ENCODE data around the gene FKBP2. TPM values are rescaled to one million over a fixed set of nuclear protein-coding genes. Genes with fewer than 3 reads are reported as not detected.

The FKBP2 gene
- polyA plus RNA-seq, 4 donors: 80.6 to 268 (median 213) TPM

- 80 to 83% (median 81%) methylated on average over 9 of the region's 9 CpGs for whole genome bisulfite sequencing, 3 donors
- H3K4me1 ChIP-seq (ENCODE audit: control insufficient read depth in 3 of 3, insufficient read depth in 2 of 3, low read depth in 1 of 3, low read length in 2 of 3): peaks cover 0 to 18% (median 1%) of the 10 kb centered on the region in 3 donors
- H3K27ac ChIP-seq (ENCODE audit: low read depth in 1 of 3, low read length in 2 of 3): no peak overlapping the region
- no peaks in the 10 kb centered on the region for H3K9me3 ChIP-seq (ENCODE audit: control insufficient read depth in 2 of 2, insufficient read depth in 1 of 2, low read depth in 1 of 2, low read length in 1 of 2)
- H3K27me3 ChIP-seq (ENCODE audit: control insufficient read depth in 3 of 3, insufficient read depth in 3 of 3, low read length in 3 of 3): no peaks in the 10 kb centered on the region
- FAIRE-seq (no peak), DNase-seq (no peak)
- H3K4me3 ChIP-seq (ENCODE audit: low read depth in 1 of 3, low read length in 3 of 3): no peak overlapping the region
- H3K36me3 ChIP-seq (ENCODE audit: control insufficient read depth in 3 of 3, insufficient read depth in 2 of 3, low read depth in 1 of 3, low read length in 3 of 3): peaks cover 4 to 58% (median 6%) of the 10 kb centered on the region in 3 donors
These were observed 18.3 kb upstream of the FKBP2 start for GRCh38 chr11:64222651-64223000.

- Histone ChIP-seq H3K9me3 (ENCODE audit: control insufficient read depth in 2 of 2, insufficient read depth in 1 of 2, low read depth in 1 of 2, low read length in 1 of 2) (no peaks in the 10 kb centered on the region), H3K4me3 (ENCODE audit: low read depth in 1 of 3, low read length in 3 of 3) (no peak overlapping the region), H3K27ac (ENCODE audit: low read depth in 1 of 3, low read length in 2 of 3) (peak overlapping the region in 1 of 3 donors; percentile 14), H3K4me1 (ENCODE audit: control insufficient read depth in 3 of 3, insufficient read depth in 2 of 3, low read depth in 1 of 3, low read length in 2 of 3) (peaks cover 0 to 18% (median 1%) of the 10 kb centered on the region in 3 donors), H3K36me3 (ENCODE audit: control insufficient read depth in 3 of 3, insufficient read depth in 2 of 3, low read depth in 1 of 3, low read length in 3 of 3) (peaks cover 4 to 56% (median 6%) of the 10 kb centered on the region in 3 donors), H3K27me3 (ENCODE audit: control insufficient read depth in 3 of 3, insufficient read depth in 3 of 3, low read length in 3 of 3) (no peaks in the 10 kb centered on the region)
- FAIRE-seq: no peak
- 86 to 88% (median 88%) methylated on average over 24 of the region's 24 CpGs for WGBS, 3 donors
- no peak for DNase-seq
These were observed 17.8 kb upstream of the FKBP2 start for GRCh38 chr11:64223001-64223651.

- H3K4me1 ChIP-seq (ENCODE audit: control insufficient read depth in 3 of 3, insufficient read depth in 2 of 3, low read depth in 1 of 3, low read length in 2 of 3): peaks cover 0 to 23% (median 1%) of the 10 kb centered on the region in 3 donors
- H3K27me3 ChIP-seq (ENCODE audit: control insufficient read depth in 3 of 3, insufficient read depth in 3 of 3, low read length in 3 of 3): no peaks in the 10 kb centered on the region
- H3K27ac ChIP-seq (ENCODE audit: low read depth in 1 of 3, low read length in 2 of 3): no peak overlapping the region
- H3K36me3 ChIP-seq (ENCODE audit: control insufficient read depth in 3 of 3, insufficient read depth in 2 of 3, low read depth in 1 of 3, low read length in 3 of 3): peaks cover 4 to 45% (median 6%) of the 10 kb centered on the region in 3 donors
- H3K4me3 ChIP-seq (ENCODE audit: low read depth in 1 of 3, low read length in 3 of 3): no peak overlapping the region
- FAIRE-seq (no peak), DNase-seq (no peak)
- 88 to 91% (median 90%) methylated on average over 17 of the region's 17 CpGs for WGBS, 3 donors
- no peaks in the 10 kb centered on the region for H3K9me3 ChIP-seq (ENCODE audit: control insufficient read depth in 2 of 2, insufficient read depth in 1 of 2, low read depth in 1 of 2, low read length in 1 of 2)
These were observed 16.6 kb upstream of the FKBP2 start for GRCh38 chr11:64224151-64224890.

- 59 to 60% (median 59%) methylated on average over 22 of the region's 22 CpGs for WGBS, 3 donors
- H3K4me3 ChIP-seq (ENCODE audit: low read depth in 1 of 3, low read length in 3 of 3): peak overlapping the region in 2 of 3 donors; percentile 73 to 83
- H3K4me1 ChIP-seq (ENCODE audit: control insufficient read depth in 3 of 3, insufficient read depth in 2 of 3, low read depth in 1 of 3, low read length in 2 of 3): peaks cover 0 to 30% (median 3%) of the 10 kb centered on the region in 3 donors
- peak overlapping the region; percentile 57 to 82 (median 62) for H3K27ac ChIP-seq (ENCODE audit: low read depth in 1 of 3, low read length in 2 of 3)
- no peaks in the 10 kb centered on the region for H3K9me3 ChIP-seq (ENCODE audit: control insufficient read depth in 2 of 2, insufficient read depth in 1 of 2, low read depth in 1 of 2, low read length in 1 of 2)
- DNase-seq (no peak), FAIRE-seq (no peak)
- peaks cover 0 to 38% (median 2%) of the 10 kb centered on the region in 3 donors for H3K36me3 ChIP-seq (ENCODE audit: control insufficient read depth in 3 of 3, insufficient read depth in 2 of 3, low read depth in 1 of 3, low read length in 3 of 3)
- H3K27me3 ChIP-seq (ENCODE audit: control insufficient read depth in 3 of 3, insufficient read depth in 3 of 3, low read length in 3 of 3): no peaks in the 10 kb centered on the region
These were observed 15.8 kb upstream of the FKBP2 start for GRCh38 chr11:64224891-64225607.

GRCh38 chr11:64225608-64226506 is 15.0 kb upstream of the FKBP2 start, which contains the start of the genes NUDT22 and TRPT1:
Gene NUDT22, plus strand, starts transcription at chr11:64226274. Its CDS starts 379 bp downstream, at chr11:64226653.
Gene TRPT1, minus strand, starts transcription at chr11:64226186. Its CDS starts 326 bp downstream, at chr11:64225860.
- no peaks in the 10 kb centered on the region for H3K9me3 ChIP-seq (ENCODE audit: control insufficient read depth in 2 of 2, insufficient read depth in 1 of 2, low read depth in 1 of 2, low read length in 1 of 2)
- peak within 1 kb of the TSS; percentile 67 to 89 (median 82) for H3K27ac ChIP-seq (ENCODE audit: low read depth in 1 of 3, low read length in 2 of 3)
- peaks cover 0 to 31% (median 3%) of the 10 kb centered on the region in 3 donors for H3K4me1 ChIP-seq (ENCODE audit: control insufficient read depth in 3 of 3, insufficient read depth in 2 of 3, low read depth in 1 of 3, low read length in 2 of 3)
- no peaks in the 10 kb centered on the region for H3K27me3 ChIP-seq (ENCODE audit: control insufficient read depth in 3 of 3, insufficient read depth in 3 of 3, low read length in 3 of 3)
- WGBS, 3 donors: 0% methylated on average over 49 to 54 of the region's 54 CpGs
- H3K4me3 ChIP-seq (ENCODE audit: low read depth in 1 of 3, low read length in 3 of 3): peak within 1 kb of the TSS; percentile 59 to 83 (median 73)
- FAIRE-seq (no peak), DNase-seq (peak; percentile 91 to 95)
- peaks cover 0 to 30% (median 0%) of the 10 kb centered on the region in 3 donors for H3K36me3 ChIP-seq (ENCODE audit: control insufficient read depth in 3 of 3, insufficient read depth in 2 of 3, low read depth in 1 of 3, low read length in 3 of 3)

- peaks cover 0 to 24% (median 0%) of the 10 kb centered on the region in 3 donors for H3K36me3 ChIP-seq (ENCODE audit: control insufficient read depth in 3 of 3, insufficient read depth in 2 of 3, low read depth in 1 of 3, low read length in 3 of 3)
- peak overlapping the region; percentile 59 to 83 (median 73) for H3K4me3 ChIP-seq (ENCODE audit: low read depth in 1 of 3, low read length in 3 of 3)
- H3K9me3 ChIP-seq (ENCODE audit: control insufficient read depth in 2 of 2, insufficient read depth in 1 of 2, low read depth in 1 of 2, low read length in 1 of 2): no peaks in the 10 kb centered on the region
- no peaks in the 10 kb centered on the region for H3K27me3 ChIP-seq (ENCODE audit: control insufficient read depth in 3 of 3, insufficient read depth in 3 of 3, low read length in 3 of 3)
- peaks cover 0 to 36% (median 3%) of the 10 kb centered on the region in 3 donors for H3K4me1 ChIP-seq (ENCODE audit: control insufficient read depth in 3 of 3, insufficient read depth in 2 of 3, low read depth in 1 of 3, low read length in 2 of 3)
- WGBS, 3 donors: 1 to 7% (median 4%) methylated on average over 24 to 26 of the region's 26 CpGs
- DNase-seq (peak; percentile 73 to 74), FAIRE-seq (no peak)
- peak overlapping the region; percentile 67 to 89 (median 82) for H3K27ac ChIP-seq (ENCODE audit: low read depth in 1 of 3, low read length in 2 of 3)
These were observed 14.3 kb upstream of the FKBP2 start for GRCh38 chr11:64226507-64227051.

GRCh38 chr11:64227405-64227956 is 13.4 kb upstream of the FKBP2 start:
- Histone ChIP-seq H3K4me1 (ENCODE audit: control insufficient read depth in 3 of 3, insufficient read depth in 2 of 3, low read depth in 1 of 3, low read length in 2 of 3) (peaks cover 0 to 42% (median 3%) of the 10 kb centered on the region in 3 donors), H3K36me3 (ENCODE audit: control insufficient read depth in 3 of 3, insufficient read depth in 2 of 3, low read depth in 1 of 3, low read length in 3 of 3) (peaks cover 0 to 28% (median 0%) of the 10 kb centered on the region in 3 donors), H3K27me3 (ENCODE audit: control insufficient read depth in 3 of 3, insufficient read depth in 3 of 3, low read length in 3 of 3) (no peaks in the 10 kb centered on the region), H3K27ac (ENCODE audit: low read depth in 1 of 3, low read length in 2 of 3) (peak overlapping the region in 1 of 3 donors; percentile 82), H3K4me3 (ENCODE audit: low read depth in 1 of 3, low read length in 3 of 3) (peak overlapping the region in 2 of 3 donors; percentile 73 to 83), H3K9me3 (ENCODE audit: control insufficient read depth in 2 of 2, insufficient read depth in 1 of 2, low read depth in 1 of 2, low read length in 1 of 2) (no peaks in the 10 kb centered on the region)
- WGBS, 3 donors: 79 to 84% (median 82%) methylated on average over 3 of the region's 3 CpGs
- FAIRE-seq (no peak), DNase-seq (no peak)
